Natural killer cell treated with Interleukin-12 subunit alpha and Interleukin-12 subunit beta and Interleukin-15 and Interleukin-18, amount 100 ng/mL, for 72 hours (primary cell): Measurements from ENCODE around the gene MBD3. TPM values are rescaled to one million over a fixed set of nuclear protein-coding genes. Genes with fewer than 3 reads are reported as not detected.
A peak's percentile ranks its signal among the peaks of the same experiment; 100 is the strongest.

Experiments used
- ATAC-seq, 2 donors: fragments of 150-1000 bp; cut with Tn5 transposase in 1 of 2; sonication (Bioruptor Pico), chemical (Tn5 transposase) in 1 of 2; 2 replicates each; pipeline ENCODE4 v1.10.0; 2021
- DNase-seq: peaks from one replicate; pipeline ENCODE4 v3.0.0; 2022; ENCODE audit warnings: low spot score
- H3K27ac Mint-ChIP-seq, 2 donors: 1 replicate in 1 of 2; 2 replicates in 1 of 2; pipeline ENCODE4 v1.8.0; 2022; ENCODE audit warnings: mixed read lengths in 2 of 2, mild to moderate bottlenecking in 1 of 2, moderate library complexity in 1 of 2
- H3K27me3 Mint-ChIP-seq, 2 donors: 1 replicate in 1 of 2; 2 replicates in 1 of 2; pipeline ENCODE4 v1.8.0; 2022; ENCODE audit warnings: mixed read lengths in 2 of 2
- H3K36me3 Mint-ChIP-seq: one replicate; pipeline ENCODE4 v1.8.0; 2022; ENCODE audit warnings: mixed read lengths
- H3K4me1 Mint-ChIP-seq, 2 donors: 1 replicate in 1 of 2; 2 replicates in 1 of 2; pipeline ENCODE4 v1.8.0; 2022; ENCODE audit warnings: low read depth in 2 of 2, mixed read lengths in 2 of 2, mild to moderate bottlenecking in 1 of 2
- H3K4me3 Mint-ChIP-seq: one replicate; pipeline ENCODE4 v1.8.0; 2022; ENCODE audit warnings: mixed read lengths
- H3K9me3 Mint-ChIP-seq: 2 replicates; pipeline ENCODE4 v1.8.0; 2022; ENCODE audit warnings: mixed read lengths
- total RNA-seq, 2 donors: library from RNA; stranded (reverse); gene quantifications; one replicate each; pipeline ENCODE4 v1.2.3, GENCODE V29; 2022

MBD3 gene
- total RNA-seq, 2 donors from 2014 or later: 92.5 to 233 TPM

GRCh38 chr19:1567848-1568227 lies 24.8 kb downstream of the MBD3 start:
- H3K27me3 Mint-ChIP-seq: peaks cover 8 to 13% of the 10 kb centered on the region in 2 donors
- no peaks in the 10 kb centered on the region for H3K9me3 Mint-ChIP-seq
- H3K4me1 Mint-ChIP-seq: peaks cover 4 to 6% of the 10 kb centered on the region in 2 donors
- DNase-seq: no peak
- no peak overlapping the region for H3K27ac Mint-ChIP-seq
- H3K4me3 Mint-ChIP-seq: no peak overlapping the region
- no peaks in the 10 kb centered on the region for H3K36me3 Mint-ChIP-seq
- ATAC-seq: peak; percentile 49 to 68

- no peaks in the 10 kb centered on the region for H3K36me3 Mint-ChIP-seq
- peaks cover 8 to 13% of the 10 kb centered on the region in 2 donors for H3K27me3 Mint-ChIP-seq
- no peak overlapping the region for H3K27ac Mint-ChIP-seq
- H3K9me3 Mint-ChIP-seq: no peaks in the 10 kb centered on the region
- DNase-seq (no peak), ATAC-seq (peak in 1 of 2 donors; percentile 1)
- peaks cover 4 to 6% of the 10 kb centered on the region in 2 donors for H3K4me1 Mint-ChIP-seq
- peak overlapping the region; percentile 20 for H3K4me3 Mint-ChIP-seq
Measured at GRCh38 chr19:1567116-1567847, 25.4 kb downstream of the MBD3 start.

DNA sequence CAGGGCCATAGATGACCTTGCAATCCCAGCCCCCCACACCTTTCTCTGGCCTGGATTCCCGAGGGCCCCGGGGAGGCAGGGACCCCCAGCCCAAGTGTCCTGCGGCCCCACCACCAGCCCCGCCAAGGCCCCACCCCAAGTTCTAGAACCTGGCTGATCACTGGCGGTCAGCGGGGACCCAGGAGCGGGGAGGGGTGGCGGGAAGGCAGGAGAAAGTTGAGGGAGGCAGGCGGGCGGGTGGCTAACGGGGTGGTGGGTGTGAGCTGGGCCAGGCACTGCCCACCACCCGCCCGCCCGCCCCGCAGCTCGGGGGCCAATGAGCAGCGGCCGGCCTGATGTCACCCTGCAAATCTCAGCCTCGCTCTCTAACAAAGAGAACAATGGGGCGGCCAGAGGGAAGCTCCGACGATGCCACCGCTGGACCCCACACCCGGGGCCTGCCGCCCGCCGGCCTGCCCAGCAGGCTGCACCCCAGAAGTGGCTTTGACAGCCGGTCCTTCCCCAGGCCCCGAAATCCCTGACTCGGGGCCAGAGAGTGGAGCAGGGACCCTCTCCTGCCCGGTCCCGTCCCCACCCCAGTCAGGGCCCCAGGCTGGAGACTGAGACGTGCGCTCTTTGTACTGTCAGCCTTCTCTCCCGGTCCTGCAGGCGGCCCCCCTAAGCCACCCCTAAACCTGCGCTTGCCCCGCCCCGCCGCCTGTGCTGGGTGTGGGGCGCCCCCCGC lies 26.1 kb downstream of the MBD3 start:
- peaks cover 8 to 13% of the 10 kb centered on the region in 2 donors for H3K27me3 Mint-ChIP-seq
- no peaks in the 10 kb centered on the region for H3K9me3 Mint-ChIP-seq
- H3K36me3 Mint-ChIP-seq: no peaks in the 10 kb centered on the region
- no peak overlapping the region for H3K4me3 Mint-ChIP-seq
- ATAC-seq: no peak
- peaks cover 4 to 6% of the 10 kb centered on the region in 2 donors for H3K4me1 Mint-ChIP-seq
- no peak overlapping the region for H3K27ac Mint-ChIP-seq
- DNase-seq: no peak

DNA sequence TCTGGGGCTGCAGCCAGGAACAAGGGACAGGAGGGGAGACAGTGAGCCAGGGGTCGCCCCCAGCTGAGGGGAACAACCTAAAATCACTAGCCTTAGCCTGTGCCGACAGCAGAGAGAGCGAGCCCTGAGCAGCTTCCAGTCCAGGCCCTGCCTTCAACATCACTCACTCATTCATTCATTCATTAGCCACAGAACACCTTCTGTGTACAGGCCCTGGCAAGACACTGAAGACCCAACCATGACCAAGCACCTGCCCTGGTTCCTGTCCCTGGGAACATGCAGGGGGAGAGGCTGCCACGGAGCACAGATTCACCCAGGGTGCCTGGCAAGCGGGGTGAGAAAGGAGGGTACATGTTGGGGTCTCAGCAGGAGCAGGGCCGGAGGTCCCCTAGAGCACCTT lies 29.4 kb downstream of the MBD3 start:
- H3K9me3 Mint-ChIP-seq: no peaks in the 10 kb centered on the region
- peaks cover 0 to 7% of the 10 kb centered on the region in 2 donors for H3K4me1 Mint-ChIP-seq
- H3K4me3 Mint-ChIP-seq: no peak overlapping the region
- H3K27ac Mint-ChIP-seq: no peak overlapping the region
- H3K27me3 Mint-ChIP-seq: no peaks in the 10 kb centered on the region
- no peaks in the 10 kb centered on the region for H3K36me3 Mint-ChIP-seq
- DNase-seq: no peak
- ATAC-seq: no peak

GRCh38 chr19:1561236-1561842 lies 31.3 kb downstream of the MBD3 start:
- Mint-ChIP-seq H3K27ac (no peak overlapping the region), H3K27me3 (no peaks in the 10 kb centered on the region), H3K36me3 (no peaks in the 10 kb centered on the region), H3K4me1 (peaks cover 0 to 7% of the 10 kb centered on the region in 2 donors), H3K9me3 (no peaks in the 10 kb centered on the region), H3K4me3 (no peak overlapping the region)
- ATAC-seq (no peak), DNase-seq (no peak)

DNA sequence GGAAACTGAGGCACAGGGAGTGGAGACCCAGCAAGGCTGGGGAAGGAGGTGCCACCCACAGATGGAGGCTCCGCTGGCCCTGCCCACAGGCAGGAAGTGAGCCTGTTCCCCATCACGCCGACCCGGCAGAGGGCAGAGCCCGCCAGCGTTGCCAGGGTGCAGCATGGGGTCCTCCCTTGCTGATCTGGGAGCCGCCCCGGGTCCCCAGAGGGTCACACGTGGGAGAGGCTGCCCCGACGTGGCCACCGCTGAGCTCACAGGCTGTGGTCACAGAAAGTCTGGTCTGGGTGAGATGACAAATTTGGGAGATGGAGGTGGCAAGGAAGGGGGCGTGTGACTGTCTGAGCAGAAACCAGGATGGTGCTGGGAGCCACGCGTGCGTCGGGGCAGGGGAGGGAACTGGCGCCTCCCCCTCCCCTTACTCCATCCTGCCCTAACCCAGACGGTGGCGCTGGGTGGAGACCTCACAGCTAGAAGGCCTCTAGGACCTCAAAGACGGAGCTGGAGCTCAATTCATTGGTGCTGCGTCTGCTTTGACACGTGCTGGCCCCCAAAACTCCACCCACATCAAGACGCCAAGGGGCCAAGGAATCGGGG lies 32.3 kb downstream of the MBD3 start:
- Mint-ChIP-seq H3K4me3 (no peak overlapping the region), H3K27ac (no peak overlapping the region)

DNA sequence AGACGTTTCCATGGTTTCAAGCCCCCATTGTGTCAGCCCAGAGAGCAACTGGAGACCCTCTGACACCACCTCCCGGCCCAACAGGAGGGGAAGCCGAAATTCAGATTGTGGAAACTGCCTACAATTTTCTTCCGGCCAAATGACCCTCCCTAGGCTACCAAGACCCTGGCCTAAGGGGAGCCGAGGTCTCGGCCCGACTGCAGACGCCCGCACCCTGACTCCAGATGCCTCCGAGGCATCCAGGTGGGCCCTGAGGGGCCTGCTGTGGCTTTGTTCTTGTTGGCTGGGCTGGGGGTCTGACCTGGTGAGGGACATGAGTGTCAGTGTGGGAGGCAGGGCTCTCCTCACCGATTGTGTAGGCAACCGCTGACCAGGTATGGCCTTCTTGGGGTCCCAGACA lies 34.1 kb downstream of the MBD3 start:
- H3K4me3 Mint-ChIP-seq: no peak overlapping the region
- peaks cover 0 to 7% of the 10 kb centered on the region in 2 donors for H3K4me1 Mint-ChIP-seq
- DNase-seq: no peak
- no peaks in the 10 kb centered on the region for H3K27me3 Mint-ChIP-seq
- no peaks in the 10 kb centered on the region for H3K9me3 Mint-ChIP-seq
- no peak for ATAC-seq
- H3K36me3 Mint-ChIP-seq: no peaks in the 10 kb centered on the region
- H3K27ac Mint-ChIP-seq: no peak overlapping the region

More for the DNA sequence above, 32.3 kb downstream of the MBD3 start:
- Mint-ChIP-seq H3K4me1 (peaks cover 0 to 7% of the 10 kb centered on the region in 2 donors), H3K9me3 (no peaks in the 10 kb centered on the region), H3K36me3 (no peaks in the 10 kb centered on the region), H3K27me3 (no peaks in the 10 kb centered on the region)
- ATAC-seq (peak in 1 of 2 donors; percentile 39), DNase-seq (no peak)

GRCh38 chr19:1556390-1557070 lies 36.1 kb downstream of the MBD3 start:
- H3K27me3 Mint-ChIP-seq: peaks cover 0 to 2% of the 10 kb centered on the region in 2 donors
- no peak overlapping the region for H3K27ac Mint-ChIP-seq
- ATAC-seq (no peak), DNase-seq (no peak)
- peaks cover 0 to 7% of the 10 kb centered on the region in 2 donors for H3K4me1 Mint-ChIP-seq
- no peak overlapping the region for H3K4me3 Mint-ChIP-seq
- H3K36me3 Mint-ChIP-seq: no peaks in the 10 kb centered on the region
- no peaks in the 10 kb centered on the region for H3K9me3 Mint-ChIP-seq

GRCh38 chr19:1555487-1556389 lies 36.9 kb downstream of the MBD3 start:
- Mint-ChIP-seq H3K27ac (no peak overlapping the region), H3K27me3 (peaks cover 0 to 2% of the 10 kb centered on the region in 2 donors), H3K4me1 (peaks cover 0 to 7% of the 10 kb centered on the region in 2 donors), H3K36me3 (no peaks in the 10 kb centered on the region), H3K4me3 (no peak overlapping the region), H3K9me3 (no peaks in the 10 kb centered on the region)
- no peak for ATAC-seq
- no peak for DNase-seq

DNA sequence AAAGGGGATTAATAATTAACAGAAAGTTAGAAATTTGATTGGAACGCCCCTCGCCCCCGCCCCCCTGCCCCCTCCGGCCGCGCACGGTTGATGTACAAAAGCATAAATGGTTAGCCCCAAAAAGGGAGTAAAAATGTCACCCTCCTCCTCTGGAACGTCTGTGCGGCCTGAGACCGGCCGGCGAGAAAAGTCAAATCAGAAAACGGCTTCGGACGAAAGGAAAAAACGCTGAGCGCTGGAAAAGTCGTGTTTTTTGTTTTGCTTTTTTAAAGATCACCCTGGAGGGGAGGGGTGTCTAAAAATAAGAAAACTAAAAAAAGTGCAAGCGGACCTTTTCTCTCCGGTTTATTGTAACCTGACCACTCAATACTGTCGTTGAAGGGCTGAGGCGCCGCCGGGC lies 37.7 kb downstream of the MBD3 start:
- Mint-ChIP-seq H3K4me1 (peaks cover 0 to 2% of the 10 kb centered on the region in 2 donors), H3K36me3 (no peaks in the 10 kb centered on the region), H3K9me3 (no peaks in the 10 kb centered on the region), H3K27ac (no peak overlapping the region), H3K4me3 (no peak overlapping the region), H3K27me3 (peaks cover 0 to 2% of the 10 kb centered on the region in 2 donors)
- DNase-seq (no peak), ATAC-seq (no peak)

- H3K27me3 Mint-ChIP-seq: peaks cover 0 to 2% of the 10 kb centered on the region in 2 donors
- no peaks in the 10 kb centered on the region for H3K36me3 Mint-ChIP-seq
- no peaks in the 10 kb centered on the region for H3K9me3 Mint-ChIP-seq
- no peaks in the 10 kb centered on the region for H3K4me1 Mint-ChIP-seq
- no peak for ATAC-seq
- no peak for DNase-seq
- no peak overlapping the region for H3K27ac Mint-ChIP-seq
- no peak overlapping the region for H3K4me3 Mint-ChIP-seq
Measured at GRCh38 chr19:1553415-1553814, 39.2 kb downstream of the MBD3 start.

DNA sequence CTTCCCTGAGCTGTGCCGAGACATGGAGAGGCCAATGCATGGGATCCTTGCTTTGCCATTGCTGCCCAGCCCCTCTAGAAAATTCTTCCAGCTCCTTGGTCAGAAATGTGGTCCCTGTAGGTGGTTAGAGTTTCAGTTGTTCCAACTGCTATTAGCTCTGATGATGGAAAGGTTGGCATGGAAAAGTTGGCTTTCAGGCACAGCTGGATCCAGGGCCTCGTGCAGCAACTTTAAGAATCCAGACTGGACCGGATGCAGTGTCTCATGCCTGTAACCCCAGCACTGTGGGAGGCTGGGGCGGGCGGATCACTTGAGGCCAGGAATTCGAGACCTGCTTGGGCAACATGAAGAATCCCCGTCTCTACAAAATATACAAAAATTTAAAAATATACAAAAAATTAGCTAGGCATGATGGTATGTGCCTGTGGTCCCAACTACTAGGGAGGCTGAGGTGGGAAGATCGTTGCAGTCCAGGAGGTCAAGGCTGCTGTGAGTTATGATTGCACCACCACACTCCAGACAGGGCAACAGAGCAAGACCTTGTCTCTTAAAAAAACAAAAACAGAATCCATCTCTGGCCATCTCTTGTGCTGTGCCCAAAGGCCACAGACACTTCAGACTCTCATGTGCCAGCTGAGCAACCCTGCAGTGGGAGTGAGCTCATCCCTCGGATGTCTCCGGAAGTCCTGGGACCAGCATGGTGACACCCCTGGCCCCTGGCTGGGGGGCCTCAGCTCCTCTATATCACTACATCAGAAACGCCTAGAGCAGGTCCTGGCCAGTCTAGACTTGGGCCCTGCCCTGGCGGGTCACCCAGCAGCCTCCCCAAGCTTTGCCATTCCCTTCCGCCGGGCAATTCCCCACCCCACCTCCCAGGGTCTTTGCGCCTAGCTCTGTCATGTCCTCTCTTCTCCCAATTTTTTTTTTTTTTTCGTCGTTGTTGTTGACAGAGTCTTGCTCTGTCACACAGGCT lies 41.3 kb downstream of the MBD3 start:
- ATAC-seq (no peak), DNase-seq (no peak)
- Mint-ChIP-seq H3K36me3 (no peaks in the 10 kb centered on the region), H3K4me3 (no peak overlapping the region), H3K27ac (no peak overlapping the region), H3K9me3 (no peaks in the 10 kb centered on the region), H3K4me1 (no peaks in the 10 kb centered on the region), H3K27me3 (peaks cover 0 to 8% of the 10 kb centered on the region in 2 donors)
